WTC11 (cell line): ENCODE measurements around the gene SH3D19. TPM values are rescaled to one million over a fixed set of nuclear protein-coding genes. Genes with fewer than 3 reads are reported as not detected.

Experiments used
- ATAC-seq: fragments of 200-7000 bp; cut with Tn5 transposase; 2 replicates; pipeline ENCODE4 v1.10.0; 2021; ENCODE audit warnings: mild to moderate bottlenecking, moderate library complexity
- CTCF ChIA-PET: fragments of 300-600 bp; sonication (Branson Sonifier 250); formaldehyde crosslinking; loops from one replicate; lab custom pipeline; 2021; ENCODE audit warnings: antibody characterized with exemption; lab: Charles Lee
- POLR2A ChIA-PET: fragments of 350-600 bp; sonication (Branson Sonifier 250); formaldehyde crosslinking; loops from one replicate; lab custom pipeline; 2021; ENCODE audit warnings: antibody characterized with exemption; lab: Charles Lee
- DNase-seq: peaks from one replicate; pipeline ENCODE4 v3.0.0; 2021; ENCODE audit warnings: low spot score
- H3K27ac Mint-ChIP-seq: 2 replicates; pipeline ENCODE4 v1.8.0; 2021; ENCODE audit warnings: mixed read lengths
- H3K27me3 Mint-ChIP-seq: 2 replicates; pipeline ENCODE4 v1.8.0; 2021; ENCODE audit warnings: low read depth, mild to moderate bottlenecking, moderate library complexity, mixed read lengths
- H3K36me3 Mint-ChIP-seq: 2 replicates; pipeline ENCODE4 v1.8.0; 2021; ENCODE audit warnings: mixed read lengths
- H3K4me1 Mint-ChIP-seq: 2 replicates; pipeline ENCODE4 v1.8.0; 2022; ENCODE audit warnings: mixed read lengths
- H3K4me3 Mint-ChIP-seq: 2 replicates; pipeline ENCODE4 v1.8.0; 2021; ENCODE audit warnings: mild to moderate bottlenecking, moderate library complexity, mixed read lengths
- H3K9me3 Mint-ChIP-seq: 2 replicates; pipeline ENCODE4 v1.8.0; 2021; ENCODE audit warnings: mixed read lengths
- ARID4B ChIP-seq: sonication (generic); formaldehyde crosslinking; IDR thresholded peaks from 2 replicates; pipeline ENCODE4 v1.8.0; 2023; ENCODE audit warnings: missing genetic modification reagents, mild to moderate bottlenecking, borderline replicate concordance
- ATF2 ChIP-seq: sonication (generic); formaldehyde crosslinking; IDR thresholded peaks from 2 replicates; pipeline ENCODE4 v1.8.1; 2022; ENCODE audit warnings: low read depth, missing genetic modification reagents, borderline replicate concordance
- CREM ChIP-seq: sonication (generic); formaldehyde crosslinking; IDR thresholded peaks from 2 replicates; pipeline ENCODE4 v1.8.1; 2022; ENCODE audit warnings: mild to moderate bottlenecking, missing genetic modification reagents, moderate library complexity
- E2F4 ChIP-seq: sonication (generic); formaldehyde crosslinking; IDR thresholded peaks from 2 replicates; pipeline ENCODE4 v1.8.1; 2022; ENCODE audit warnings: low read depth, mild to moderate bottlenecking, moderate library complexity, missing genetic modification reagents, borderline replicate concordance
- FOXJ3 ChIP-seq: sonication (generic); formaldehyde crosslinking; IDR thresholded peaks from 2 replicates; pipeline ENCODE4 v1.9.0; 2021; ENCODE audit warnings: missing genetic modification reagents, mild to moderate bottlenecking, borderline replicate concordance
- HMGXB4 ChIP-seq: sonication (generic); formaldehyde crosslinking; IDR thresholded peaks from 2 replicates; pipeline ENCODE4 v1.8.1; 2023; ENCODE audit warnings: mild to moderate bottlenecking, moderate library complexity, missing genetic modification reagents
- IRF2 ChIP-seq: sonication (generic); formaldehyde crosslinking; IDR thresholded peaks from 2 replicates; pipeline ENCODE4 v1.8.0; 2022; ENCODE audit warnings: low read depth, missing genetic modification reagents, borderline replicate concordance
- MLX ChIP-seq: sonication (generic); formaldehyde crosslinking; IDR thresholded peaks from 2 replicates; pipeline ENCODE4 v1.8.1; 2023; ENCODE audit warnings: mild to moderate bottlenecking, missing genetic modification reagents, moderate library complexity
- NR2C2 ChIP-seq: sonication (generic); formaldehyde crosslinking; IDR thresholded peaks from 2 replicates; pipeline ENCODE4 v1.8.0; 2022; ENCODE audit warnings: mild to moderate bottlenecking, missing genetic modification reagents
- PREB ChIP-seq: sonication (generic); formaldehyde crosslinking; IDR thresholded peaks from 2 replicates; pipeline ENCODE4 v1.8.1; 2022; ENCODE audit warnings: mild to moderate bottlenecking, missing genetic modification reagents, moderate library complexity, borderline replicate concordance
- RELA ChIP-seq: sonication (generic); formaldehyde crosslinking; IDR thresholded peaks from 2 replicates; pipeline ENCODE4 v1.8.1; 2022; ENCODE audit warnings: missing genetic modification reagents, mild to moderate bottlenecking, borderline replicate concordance
- USF2 ChIP-seq: sonication (generic); formaldehyde crosslinking; IDR thresholded peaks from 2 replicates; pipeline ENCODE4 v1.8.1; 2023; ENCODE audit warnings: mild to moderate bottlenecking, missing genetic modification reagents, moderate library complexity
- ZBTB43 ChIP-seq: sonication (generic); formaldehyde crosslinking; IDR thresholded peaks from 2 replicates; pipeline ENCODE4 v1.8.1; 2023; ENCODE audit warnings: mild to moderate bottlenecking, missing genetic modification reagents
- ZNF263 ChIP-seq: sonication (generic); formaldehyde crosslinking; IDR thresholded peaks from 2 replicates; pipeline ENCODE4 v1.8.1; 2022; ENCODE audit warnings: low read depth, mild to moderate bottlenecking, moderate library complexity, missing genetic modification reagents
- ZNF671 ChIP-seq: fragments of 250-450 bp; sonication (Bioruptor Pico); IDR thresholded peaks from 2 replicates; pipeline ENCODE4 v1.8.0; 2021; ENCODE audit warnings: mild to moderate bottlenecking
- total RNA-seq: library from RNA; stranded (reverse); gene quantifications from 3 replicates; pipeline ENCODE4 v1.2.3, GENCODE V29; 2021

SH3D19 gene
- total RNA-seq, 1 experiment from 2014 or later = 41.6 TPM

- ATAC-seq (no peak), DNase-seq (no peak)
- H3K4me1 Mint-ChIP-seq = peaks cover 10% of the 10 kb centered on the region
- CTCF ChIA-PET = interaction anchor here (2.0 kb wide), 1 partner anchor 70 kb away, joined by 4 read pairs; the partner anchor contains the start of gene PRSS48
- no peaks in the 10 kb centered on the region for H3K27me3 Mint-ChIP-seq
- POLR2A ChIA-PET = no interaction called here
- H3K36me3 Mint-ChIP-seq = no peaks in the 10 kb centered on the region; the same call in 1 of the 2 replicates
- no peaks in the 10 kb centered on the region for H3K9me3 Mint-ChIP-seq
- H3K4me3 Mint-ChIP-seq = no peak overlapping the region
- TF ChIP-seq CREM (CRISPR knock-in tag) = no peak
- no peak for TF ChIP-seq FOXJ3
- TF ChIP-seq NR2C2 (CRISPR knock-in tag) = no peak
- no peak for TF ChIP-seq PREB
- no peak for TF ChIP-seq ARID4B
- no peak for TF ChIP-seq HMGXB4 (CRISPR knock-in tag)
- no peak for TF ChIP-seq ZNF263
- TF ChIP-seq ATF2 = no peak
- TF ChIP-seq IRF2 (CRISPR knock-in tag) = no peak
- TF ChIP-seq USF2 (CRISPR knock-in tag) = no peak
- TF ChIP-seq E2F4 (CRISPR knock-in tag) = no peak
- TF ChIP-seq RELA (CRISPR knock-in tag) = no peak
- no peak for TF ChIP-seq MLX
- no peak for TF ChIP-seq ZBTB43 (CRISPR knock-in tag)
- TF ChIP-seq ZNF671 (CRISPR knock-in tag) = no peak
- no peak overlapping the region for H3K27ac Mint-ChIP-seq
Observed at GRCh38 chr4:151207186-151207585, 118.2 kb downstream of the SH3D19 start.
